GM12878 (cell line): Measurements from ENCODE around the gene IL23R. TPM values are rescaled to one million over a fixed set of nuclear protein-coding genes. Genes with fewer than 3 reads are reported as not detected.
A peak's percentile ranks its signal among the peaks of the same experiment; 100 is the strongest.

Experiments used
- ATAC-seq: fragments of 200-7000 bp; cut with Tn5 transposase; 3 replicates; pipeline ENCODE4 v1.9.1; 2020; ENCODE audit warnings: mild to moderate bottlenecking, moderate library complexity
- BruUV-seq: library from RNA; stranded (reverse); fragments of 400-500 nt; replicated peaks from 2 replicates; lab custom pipeline; 2021; lab: Mats Ljungman, UMichigan
- CTCF ChIA-PET: fragments of 300-600 bp; sonication (Branson Sonifier 250); formaldehyde crosslinking; extraction: SDS; loops from one replicate; lab custom pipeline; 2021; ENCODE audit warnings: inconsistent platforms; lab: Yijun Ruan, JAX
- POLR2A ChIA-PET: fragments of 350-600 bp; formaldehyde crosslinking; extraction: SDS; loops from one replicate; lab custom pipeline; 2021; ENCODE audit warnings: inconsistent platforms; lab: Charles Lee
- RAD21 ChIA-PET: fragments of 300-600 bp; sonication (Branson Sonifier 250); formaldehyde crosslinking; loops from one replicate; lab custom pipeline; 2023; ENCODE audit warnings: antibody characterized with exemption; ENCODE audit not compliant: unreplicated experiment; lab: Charles Lee
- SMC1A ChIA-PET: fragments of 300-600 bp; sonication (Branson Sonifier 250); formaldehyde crosslinking; loops from one replicate; lab custom pipeline; 2023; ENCODE audit not compliant: unreplicated experiment, uncharacterized antibody; lab: Charles Lee
- DNase-seq: peaks from one replicate; pipeline ENCODE4 v3.0.0-alpha.2; 2011; ENCODE audit warnings: low read depth, low spot score
- FAIRE-seq: peaks from 3 replicates; lab custom pipeline; 2011; peaks lifted over from hg19 to GRCh38; lab: Jason Lieb, UNC
- H2AFZ ChIP-seq: 2 replicates; pipeline ENCODE4 v1.6.0; 2011; ENCODE audit warnings: low read depth, low read length, control low read depth; ENCODE audit not compliant: control insufficient read depth
- H3K27ac ChIP-seq: 2 replicates; pipeline ENCODE4 v1.5.1; 2011; ENCODE audit warnings: control low read depth; ENCODE audit not compliant: control insufficient read depth, insufficient read depth
- H3K27me3 ChIP-seq, 2 experiments: replicated peaks in 1 of 2; 2 replicates each; pipeline versions ENCODE4 v1.6.0 to v1.6.1; 2011; ENCODE audit warnings: low read length in 1 of 2; ENCODE audit not compliant: control insufficient read depth in 2 of 2, insufficient read depth in 2 of 2
- H3K36me3 ChIP-seq, 2 experiments: 2 replicates each; pipeline ENCODE4 v1.5.1; 2011; ENCODE audit warnings: low read length in 1 of 2; ENCODE audit not compliant: control insufficient read depth in 2 of 2, insufficient read depth in 2 of 2
- H3K4me1 ChIP-seq: 2 replicates; pipeline ENCODE4 v1.6.1; 2011; ENCODE audit warnings: mild to moderate bottlenecking, low read length, moderate library complexity, mixed read lengths; ENCODE audit not compliant: control insufficient read depth, insufficient read depth
- H3K4me2 ChIP-seq: 2 replicates; pipeline ENCODE4 v1.6.0; 2011; ENCODE audit warnings: control low read depth; ENCODE audit not compliant: control insufficient read depth, insufficient read depth
- H3K4me3 ChIP-seq: fragments of 200-600 bp; sonication (generic); 2 replicates; pipeline ENCODE4 v1.5.1; 2016
- H3K79me2 ChIP-seq: 2 replicates; pipeline ENCODE4 v1.6.0; 2011; ENCODE audit warnings: low read length; ENCODE audit not compliant: control insufficient read depth, insufficient read depth
- H3K9ac ChIP-seq: 2 replicates; pipeline ENCODE4 v1.8.0; 2011; ENCODE audit warnings: low read length, control low read depth, mixed read lengths; ENCODE audit not compliant: control insufficient read depth, insufficient read depth
- H3K9me3 ChIP-seq: replicated peaks from 3 replicates; pipeline ENCODE4 v1.5.1; 2011; ENCODE audit warnings: mild to moderate bottlenecking, low read length; ENCODE audit not compliant: control insufficient read depth, insufficient read depth
- H4K20me1 ChIP-seq: 2 replicates; pipeline ENCODE4 v1.6.0; 2011; ENCODE audit not compliant: control insufficient read depth, insufficient read depth
- ASH2L ChIP-seq: fragments of 300-600, 200-600 bp; sonication (generic); IDR thresholded peaks from 2 replicates; pipeline ENCODE4 v1.6.1; 2017; ENCODE audit warnings: low read depth, mild to moderate bottlenecking, borderline replicate concordance
- CREB1 ChIP-seq: IDR thresholded peaks from 2 replicates; pipeline ENCODE4 v1.6.1; 2012; ENCODE audit warnings: low read depth, mild to moderate bottlenecking, inconsistent platforms
- ESRRA ChIP-seq: IDR thresholded peaks from 2 replicates; pipeline ENCODE4 v1.6.1; 2012; ENCODE audit warnings: mild to moderate bottlenecking, low read length, improper control_type of control experiment
- HCFC1 ChIP-seq: fragments of 150-350 bp; IDR thresholded peaks from 2 replicates; pipeline ENCODE4 v1.6.1; 2014; ENCODE audit warnings: low read length
- MXI1 ChIP-seq: fragments of 150-350 bp; IDR thresholded peaks from 2 replicates; pipeline ENCODE4 v1.6.1; 2011; ENCODE audit warnings: low read depth, mild to moderate bottlenecking, inconsistent platforms, low read length, improper control_type of control experiment
- RAD51 ChIP-seq: fragments of 450-650 bp; IDR thresholded peaks from 2 replicates; pipeline ENCODE4 v1.6.1; 2016; ENCODE audit warnings: moderate library complexity, mild to moderate bottlenecking, inconsistent platforms
- SMAD5 ChIP-seq: IDR thresholded peaks from 2 replicates; pipeline ENCODE4 v1.6.1; 2016; ENCODE audit warnings: antibody characterized with exemption, low read depth
- SREBF1 ChIP-seq: IDR thresholded peaks from 2 replicates; pipeline ENCODE4 v1.6.1; 2012; ENCODE audit warnings: mild to moderate bottlenecking, low read length
- STAT3 ChIP-seq: IDR thresholded peaks from 2 replicates; pipeline ENCODE4 v1.6.1; 2011; ENCODE audit warnings: low read depth, low read length, improper control_type of control experiment
- WRNIP1 ChIP-seq: IDR thresholded peaks from 2 replicates; pipeline ENCODE4 v1.6.1; 2011; ENCODE audit warnings: low read depth, low read length, improper control_type of control experiment, borderline replicate concordance
- ZSCAN29 ChIP-seq: fragments of 450-650 bp; IDR thresholded peaks from 2 replicates; pipeline ENCODE4 v1.6.1; 2017; ENCODE audit warnings: mild to moderate bottlenecking, moderate library complexity
- WGBS: methylation state at CpG from one replicate; pipeline ENCODE4 v1.1.6; 2016; ENCODE audit warnings: low lambda C conversion rate; ENCODE audit not compliant: insufficient replicate concordance, insufficient coverage; ENCODE audit errors: missing lambda C conversion rate; 5-methylcytosine and 5-hydroxymethylcytosine counted together
- in situ Hi-C: fragments of 300-500 bp; cut with MboI; formaldehyde crosslinking; loops from 9 replicates; pipeline ENCODE4 v1.14.3; 2018; ENCODE audit warnings: mixed read lengths
- intact Hi-C: fragments of 100-400 bp; cut with micrococcal nuclease; formaldehyde crosslinking; loops from one replicate; pipeline ENCODE4 v1.14.2; 2022; ENCODE audit not compliant: unreplicated experiment
- polyA plus RNA-seq, 11 experiments: library from polyadenylated mRNA; depleted of rRNA in 4 of 11; unstranded in 6 of 11; stranded (reverse) in 5 of 11; fragments of >200 nt; fragmentation: Nextera tagmentation in 4 of 11; fragmentation: Illumina TruSeq in 1 of 11; extraction: Ambion mirVana in 4 of 11; extraction: Trizol in 1 of 11; gene quantifications; 1 replicate in 1 of 11; 2 replicates in 10 of 11; pipeline versions ENCODE4 v1.2.1 to v1.2.3, GENCODE V29; 2011 to 2016; ENCODE audit warnings: inconsistent platforms in 2 of 11, missing spikeins in 2 of 11, low read depth in 1 of 11
- total RNA-seq, 4 experiments: library from RNA; depleted of rRNA in 3 of 4; stranded (reverse); fragments of >200 nt in 3 of 4; fragmentation: Illumina TruSeq in 1 of 4; extraction: Trizol in 1 of 4; gene quantifications; 2 replicates each; pipeline versions ENCODE4 v1.2.1 to v1.2.3, GENCODE V29; 2013 to 2021
- TF ChIP-seq, protein P1 (sequence below): fragments of 450-650 bp; IDR thresholded peaks from 2 replicates; pipeline ENCODE4 v1.6.1; 2017; ENCODE audit warnings: mild to moderate bottlenecking
- TF ChIP-seq, protein P2 (sequence below): fragments of 450-650 bp; IDR thresholded peaks from 2 replicates; pipeline ENCODE4 v1.6.1; 2017; ENCODE audit warnings: low read depth, mild to moderate bottlenecking, moderate library complexity

The IL23R gene
- total and polyA plus RNA-seq, 10 of the 15 experiments (the other 5 are each of a cell fraction or from before 2014, with no cell fraction given) = 0.16 to 6.4 (median 0.59) TPM

DNA sequence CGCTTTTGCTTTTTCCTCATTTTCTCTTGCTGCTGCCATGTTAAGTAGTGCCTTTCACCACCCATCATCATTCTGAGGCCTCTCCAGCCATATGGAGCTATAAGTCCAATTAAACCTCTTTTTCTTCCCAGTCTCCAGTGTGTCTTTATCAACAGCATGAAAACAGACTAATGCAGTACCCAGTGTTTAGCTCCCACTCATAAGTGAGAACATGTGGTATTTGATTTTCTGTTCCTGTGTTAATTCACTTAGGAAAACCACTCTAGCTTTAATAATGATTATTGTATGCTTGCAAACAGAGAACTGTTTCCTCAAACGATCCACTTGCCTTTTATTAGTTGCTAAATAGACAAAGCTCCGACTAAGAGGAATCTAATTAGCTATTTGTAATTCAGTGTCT is 43.3 kb downstream of the IL23R start (continued):
- TF ChIP-seq, protein P1, sequence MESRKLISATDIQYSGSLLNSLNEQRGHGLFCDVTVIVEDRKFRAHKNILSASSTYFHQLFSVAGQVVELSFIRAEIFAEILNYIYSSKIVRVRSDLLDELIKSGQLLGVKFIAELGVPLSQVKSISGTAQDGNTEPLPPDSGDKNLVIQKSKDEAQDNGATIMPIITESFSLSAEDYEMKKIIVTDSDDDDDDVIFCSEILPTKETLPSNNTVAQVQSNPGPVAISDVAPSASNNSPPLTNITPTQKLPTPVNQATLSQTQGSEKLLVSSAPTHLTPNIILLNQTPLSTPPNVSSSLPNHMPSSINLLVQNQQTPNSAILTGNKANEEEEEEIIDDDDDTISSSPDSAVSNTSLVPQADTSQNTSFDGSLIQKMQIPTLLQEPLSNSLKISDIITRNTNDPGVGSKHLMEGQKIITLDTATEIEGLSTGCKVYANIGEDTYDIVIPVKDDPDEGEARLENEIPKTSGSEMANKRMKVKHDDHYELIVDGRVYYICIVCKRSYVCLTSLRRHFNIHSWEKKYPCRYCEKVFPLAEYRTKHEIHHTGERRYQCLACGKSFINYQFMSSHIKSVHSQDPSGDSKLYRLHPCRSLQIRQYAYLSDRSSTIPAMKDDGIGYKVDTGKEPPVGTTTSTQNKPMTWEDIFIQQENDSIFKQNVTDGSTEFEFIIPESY = no peak
- no peak for TF ChIP-seq SMAD5

DNA sequence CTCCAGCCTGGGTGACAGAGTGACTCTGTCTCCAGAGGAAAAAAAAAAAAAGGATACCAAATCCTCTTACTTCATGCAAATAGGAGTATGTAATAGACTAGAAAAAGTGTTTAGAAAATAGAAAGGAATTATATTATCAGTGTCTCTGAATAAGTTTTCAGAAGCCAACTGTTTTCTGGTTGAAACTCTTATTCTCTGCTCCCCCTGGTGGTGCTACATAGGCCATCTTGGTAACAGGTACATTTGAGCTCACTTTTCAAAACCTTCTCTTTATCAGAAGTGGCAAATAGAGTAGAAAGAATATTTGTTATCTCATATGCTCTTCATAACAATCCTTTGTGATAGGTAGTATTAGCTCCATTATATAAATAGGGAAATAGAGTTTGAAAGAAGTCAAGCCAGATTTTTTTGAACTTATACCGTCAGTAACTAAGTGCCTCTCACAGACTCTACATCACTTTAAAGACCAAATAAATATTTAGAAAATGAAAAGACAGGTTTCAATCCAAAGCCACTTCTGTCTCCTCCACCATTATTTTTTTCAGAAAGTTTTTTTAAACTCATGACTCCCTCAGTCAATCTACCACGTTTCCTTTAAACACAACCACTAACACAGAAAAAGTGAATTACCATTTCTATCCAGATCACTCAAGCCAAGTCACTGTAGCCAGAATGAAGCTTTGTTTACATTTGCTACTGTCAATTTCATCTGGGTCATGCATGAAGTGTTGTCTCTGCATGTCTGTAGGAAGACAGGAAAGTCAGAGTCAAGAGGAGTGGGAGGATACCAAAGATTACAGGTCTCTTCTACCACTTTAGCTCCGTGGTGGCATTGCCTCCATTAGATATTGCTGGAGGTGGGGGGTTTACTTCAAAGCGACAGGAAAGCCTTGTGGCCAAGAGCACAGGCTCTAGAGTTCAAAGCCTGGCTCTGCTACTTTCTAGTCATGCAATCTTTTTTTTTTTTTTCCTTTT is 45.6 kb downstream of the IL23R start:
- ChIA-PET SMC1A (interaction anchor here (0.6 to 9.1 kb wide), 45 partner anchors 9 to 447 kb away, joined by 3 to 212 read pairs (median 5); partner anchors contain the start of gene IL23R), RAD21 (interaction anchor here (0.7 to 8.0 kb wide), 31 partner anchors 9 to 548 kb away, joined by 3 to 102 read pairs (median 4); partner anchors contain the start of genes IL23R and SERBP1), POLR2A (interaction anchor here (0.7 to 1.4 kb wide), 5 partner anchors 40 to 274 kb away, joined by 3 to 6 read pairs (median 4); no protein-coding TSS in a partner anchor), CTCF (interaction anchor here (0.6 to 8.9 kb wide), 69 partner anchors 8 to 1617 kb away, joined by 3 to 193 read pairs (median 4); partner anchors contain the start of genes C1orf141, DNAI4, IL23R and MIER1)
- no peaks in the 10 kb centered on the region for H3K79me2 ChIP-seq
- no peaks in the 10 kb centered on the region for H3K27me3 ChIP-seq
- no TSS peak for BruUV-seq
- FAIRE-seq (peak; percentile 76), DNase-seq (no peak), ATAC-seq (peak; percentile 49)
- H3K9ac ChIP-seq = no peak overlapping the region
- intact Hi-C loops (loop anchor here (1.0 to 5.0 kb wide), 3 partner anchors 68 to 447 kb away; partner anchors contain the start of gene SLC35D1), in situ Hi-C loops (loop anchor here (5.0 kb wide), 1 partner anchor 220 kb away; no protein-coding TSS in a partner anchor)
- H3K4me2 ChIP-seq = peak overlapping the region; percentile 26; the same call in 1 of the 2 replicates
- peaks cover 5% of the 10 kb centered on the region; the same call in 2 of the 3 replicates for H3K9me3 ChIP-seq
- WGBS = 28% methylated on average over 4 of the region's 4 CpGs
- H3K36me3 ChIP-seq = no peaks in the 10 kb centered on the region
- H4K20me1 ChIP-seq = no peaks in the 10 kb centered on the region
- peaks cover 31% of the 10 kb centered on the region for H3K4me1 ChIP-seq
- H3K27ac ChIP-seq = no peak overlapping the region
- H2AFZ ChIP-seq = no peak overlapping the region; the same call in 1 of the 2 replicates
- H3K4me3 ChIP-seq = no peak overlapping the region
- no peak for TF ChIP-seq SREBF1
- no peak for TF ChIP-seq MXI1
- no peak for TF ChIP-seq CREB1
- no peak for TF ChIP-seq ASH2L
- TF ChIP-seq, protein P2, sequence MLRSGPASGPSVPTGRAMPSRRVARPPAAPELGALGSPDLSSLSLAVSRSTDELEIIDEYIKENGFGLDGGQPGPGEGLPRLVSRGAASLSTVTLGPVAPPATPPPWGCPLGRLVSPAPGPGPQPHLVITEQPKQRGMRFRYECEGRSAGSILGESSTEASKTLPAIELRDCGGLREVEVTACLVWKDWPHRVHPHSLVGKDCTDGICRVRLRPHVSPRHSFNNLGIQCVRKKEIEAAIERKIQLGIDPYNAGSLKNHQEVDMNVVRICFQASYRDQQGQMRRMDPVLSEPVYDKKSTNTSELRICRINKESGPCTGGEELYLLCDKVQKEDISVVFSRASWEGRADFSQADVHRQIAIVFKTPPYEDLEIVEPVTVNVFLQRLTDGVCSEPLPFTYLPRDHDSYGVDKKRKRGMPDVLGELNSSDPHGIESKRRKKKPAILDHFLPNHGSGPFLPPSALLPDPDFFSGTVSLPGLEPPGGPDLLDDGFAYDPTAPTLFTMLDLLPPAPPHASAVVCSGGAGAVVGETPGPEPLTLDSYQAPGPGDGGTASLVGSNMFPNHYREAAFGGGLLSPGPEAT = no peak
- no peak for TF ChIP-seq ESRRA
- TF ChIP-seq RAD51 = no peak
- TF ChIP-seq HCFC1 = no peak
- TF ChIP-seq WRNIP1 = no peak
- no peak for TF ChIP-seq STAT3
- no peak for TF ChIP-seq ZSCAN29
